HepG2 (cell line): ENCODE data around the gene LYPLA2. TPM values are rescaled to one million over a fixed set of nuclear protein-coding genes. Genes with fewer than 3 reads are reported as not detected.

ENCODE experiments used
- AHDC1 ChIP-seq: sonication (generic); formaldehyde crosslinking; IDR thresholded peaks from 2 replicates; pipeline ENCODE4 v1.5.1; 2020; ENCODE audit warnings: mild to moderate bottlenecking, missing genetic modification reagents, borderline replicate concordance
- AKAP8 ChIP-seq: sonication (generic); formaldehyde crosslinking; IDR thresholded peaks from 2 replicates; pipeline ENCODE4 v1.5.1; 2020; ENCODE audit warnings: mild to moderate bottlenecking, missing genetic modification reagents
- DRAP1 ChIP-seq: IDR thresholded peaks from 2 replicates; pipeline ENCODE4 v1.6.1; 2016; ENCODE audit warnings: missing genetic modification reagents, missing compliant biosample characterization
- FIP1L1 ChIP-seq: fragments of 200-400 bp; formaldehyde crosslinking; IDR thresholded peaks from 2 replicates; pipeline ENCODE4 v1.6.1; 2018; ENCODE audit warnings: low read depth, mild to moderate bottlenecking, low read length, moderate library complexity, borderline replicate concordance; ENCODE audit not compliant: insufficient read depth
- GATA4 ChIP-seq: sonication (generic); IDR thresholded peaks from 2 replicates; pipeline ENCODE4 v1.6.1; 2016; ENCODE audit warnings: antibody characterized with exemption, low read depth, borderline replicate concordance
- GPN1 ChIP-seq: sonication (generic); formaldehyde crosslinking; IDR thresholded peaks from 2 replicates; pipeline ENCODE4 v1.5.1; 2020; ENCODE audit warnings: missing genetic modification reagents, borderline replicate concordance
- KDM3A ChIP-seq: IDR thresholded peaks from 2 replicates; pipeline ENCODE4 v1.6.1; 2018; ENCODE audit warnings: low read depth, missing compliant biosample characterization
- MTERF4 ChIP-seq: sonication (generic); formaldehyde crosslinking; IDR thresholded peaks from 2 replicates; pipeline ENCODE4 v1.8.0; 2023; ENCODE audit warnings: mild to moderate bottlenecking, missing genetic modification reagents
- MZF1 ChIP-seq: sonication (generic); formaldehyde crosslinking; IDR thresholded peaks from 2 replicates; pipeline ENCODE4 v1.8.1; 2023; ENCODE audit warnings: mild to moderate bottlenecking, missing genetic modification reagents, borderline replicate concordance
- NBN ChIP-seq: fragments of 450-650 bp; conservative IDR thresholded peaks from 2 replicates; pipeline ENCODE4 v1.6.1; 2017
- NFE2 ChIP-seq: sonication (generic); formaldehyde crosslinking; IDR thresholded peaks from 2 replicates; pipeline ENCODE4 v1.4.0; 2020; ENCODE audit warnings: missing genetic modification reagents
- NFRKB ChIP-seq: fragments of 450-650 bp; IDR thresholded peaks from 2 replicates; pipeline ENCODE4 v1.6.1; 2017
- PHF8 ChIP-seq: sonication (generic); formaldehyde crosslinking; IDR thresholded peaks from 2 replicates; pipeline ENCODE4 v1.5.0; 2020; ENCODE audit warnings: missing genetic modification reagents
- SMAD1 ChIP-seq: sonication (generic); formaldehyde crosslinking; IDR thresholded peaks from 2 replicates; pipeline ENCODE4 v1.4.0; 2020; ENCODE audit warnings: missing genetic modification reagents, low read depth, mild to moderate bottlenecking, borderline replicate concordance
- ZFP62 ChIP-seq: sonication (generic); formaldehyde crosslinking; IDR thresholded peaks from 2 replicates; pipeline ENCODE4 v1.4.0; 2020; ENCODE audit warnings: missing genetic modification reagents
- ZNF224 ChIP-seq: sonication (generic); formaldehyde crosslinking; IDR thresholded peaks from 2 replicates; pipeline ENCODE4 v1.5.0; 2020; ENCODE audit warnings: mild to moderate bottlenecking, missing genetic modification reagents
- ZNF484 ChIP-seq: sonication (generic); formaldehyde crosslinking; IDR thresholded peaks from 2 replicates; pipeline ENCODE4 v1.5.1; 2020; ENCODE audit warnings: mild to moderate bottlenecking, low read depth, missing genetic modification reagents, borderline replicate concordance
- ZNF749 ChIP-seq: sonication (generic); formaldehyde crosslinking; IDR thresholded peaks from 2 replicates; pipeline ENCODE4 v1.8.0; 2022; ENCODE audit warnings: mild to moderate bottlenecking, missing genetic modification reagents, moderate library complexity, borderline replicate concordance
- ZNF776 ChIP-seq: sonication (generic); formaldehyde crosslinking; IDR thresholded peaks from 2 replicates; pipeline ENCODE4 v1.4.0; 2020; ENCODE audit warnings: mild to moderate bottlenecking, missing genetic modification reagents
- polyA plus RNA-seq, 8 experiments: library from polyadenylated mRNA; depleted of rRNA in 3 of 8; stranded (reverse) in 7 of 8; unstranded in 1 of 8; fragments of >200 nt; fragmentation: Illumina TruSeq in 4 of 8; extraction: Trizol in 4 of 8; gene quantifications; 2 replicates each; pipeline versions ENCODE4 v1.2.1 to v1.2.3, GENCODE V29; 2011 to 2016; ENCODE audit warnings: low read depth in 4 of 8, missing spikeins in 1 of 8, mixed read lengths in 1 of 8; ENCODE audit not compliant: insufficient read depth in 1 of 8
- total RNA-seq, 5 experiments: library from RNA; depleted of rRNA; stranded (reverse); fragments of >200 nt; fragmentation: Illumina TruSeq; extraction: Trizol; gene quantifications; 2 replicates each; pipeline ENCODE4 v1.2.3, GENCODE V29; 2016; ENCODE audit warnings: low read depth in 1 of 5
- TF ChIP-seq, protein P1 (sequence below): sonication (generic); formaldehyde crosslinking; IDR thresholded peaks from 2 replicates; pipeline ENCODE4 v1.4.0; 2020; ENCODE audit warnings: missing genetic modification reagents
- TF ChIP-seq, protein P2 (sequence below): IDR thresholded peaks from 2 replicates; pipeline ENCODE4 v1.6.1; 2012; ENCODE audit warnings: inconsistent platforms

The LYPLA2 gene
- total and polyA plus RNA-seq, 2 of the 13 experiments (the other 11 are each of a cell fraction or from before 2014, with no cell fraction given), result 72.1 to 73.2 TPM

DNA sequence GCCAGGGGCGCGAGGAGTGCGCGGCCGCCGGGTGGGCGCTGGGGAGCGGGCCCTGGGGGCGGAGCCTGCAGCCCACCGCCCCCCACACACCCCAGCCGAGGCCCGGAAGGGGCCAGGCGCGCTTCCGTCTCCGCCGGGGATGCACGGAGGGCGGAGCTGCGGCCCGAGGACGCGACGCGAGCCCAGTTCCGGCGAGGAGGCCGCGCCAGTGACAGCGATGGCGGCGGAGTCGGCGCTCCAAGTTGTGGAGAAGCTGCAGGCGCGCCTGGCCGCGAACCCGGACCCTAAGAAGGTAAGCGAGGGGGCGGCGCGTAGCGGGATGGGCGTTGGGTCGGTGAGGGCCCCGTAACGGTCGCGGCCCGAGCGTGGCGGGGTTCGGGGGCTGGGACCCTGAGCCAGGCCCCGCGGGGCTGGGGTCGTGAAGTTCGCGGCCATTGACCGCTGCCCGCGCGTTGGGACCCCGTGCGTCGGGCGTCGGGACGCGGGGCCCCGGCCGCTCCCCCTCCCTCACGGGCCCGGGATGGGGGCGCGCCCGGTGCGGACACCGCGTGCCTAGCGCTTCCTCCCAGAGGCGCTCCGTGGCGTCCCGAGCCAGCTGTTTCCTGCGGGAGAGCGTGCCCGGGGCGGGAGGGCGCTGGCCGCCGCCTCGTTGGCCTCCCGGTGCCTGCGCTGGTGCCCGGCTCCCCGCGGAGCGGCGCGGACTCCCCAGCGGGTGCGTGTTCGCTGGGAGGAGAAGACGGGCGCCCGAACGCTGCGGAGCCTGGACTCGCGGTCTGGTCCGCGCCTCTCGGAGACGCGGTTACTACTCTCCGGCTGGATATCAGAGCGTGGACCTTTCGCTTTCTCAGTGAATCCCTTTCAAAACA, 47.4 kb upstream of the LYPLA2 start, which contains the start of gene ELOA (continued):
- no peak; the same call in 1 of the 2 replicates for TF ChIP-seq AKAP8 (CRISPR knock-in tag)
- TF ChIP-seq NBN, result no peak
- 0 out of 2 replicates have a peak, but pooled peaks have one; percentile 38 for TF ChIP-seq MTERF4 (CRISPR knock-in tag)
- TF ChIP-seq FIP1L1, result no peak
- TF ChIP-seq AHDC1, result no peak
- TF ChIP-seq NFRKB, result no peak
- no peak for TF ChIP-seq NFE2 (CRISPR knock-in tag)
- TF ChIP-seq SMAD1 (CRISPR knock-in tag), result 0 out of 2 replicates have a peak, but pooled peaks have one; percentile 73
- TF ChIP-seq PHF8, result peak; percentile 99
- TF ChIP-seq, protein P1, sequence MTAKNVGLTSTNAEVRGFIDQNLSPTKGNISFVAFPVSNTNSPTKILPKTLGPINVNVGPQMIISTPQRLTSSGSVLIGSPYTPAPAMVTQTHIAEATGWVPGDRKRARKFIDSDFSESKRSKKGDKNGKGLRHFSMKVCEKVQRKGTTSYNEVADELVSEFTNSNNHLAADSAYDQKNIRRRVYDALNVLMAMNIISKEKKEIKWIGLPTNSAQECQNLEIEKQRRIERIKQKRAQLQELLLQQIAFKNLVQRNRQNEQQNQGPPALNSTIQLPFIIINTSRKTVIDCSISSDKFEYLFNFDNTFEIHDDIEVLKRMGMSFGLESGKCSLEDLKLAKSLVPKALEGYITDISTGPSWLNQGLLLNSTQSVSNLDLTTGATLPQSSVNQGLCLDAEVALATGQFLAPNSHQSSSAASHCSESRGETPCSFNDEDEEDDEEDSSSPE (CRISPR knock-in tag), result peak; percentile 56
- TF ChIP-seq DRAP1, result peak; percentile 64
- TF ChIP-seq ZFP62 (CRISPR knock-in tag), result no peak
- no peak for TF ChIP-seq GPN1 (CRISPR knock-in tag)
- TF ChIP-seq MZF1 (CRISPR knock-in tag), result no peak
- TF ChIP-seq ZNF749, result peak; percentile 87
- TF ChIP-seq GATA4, result 0 out of 2 replicates have a peak, but pooled peaks have one; percentile 29
- 0 out of 2 replicates have a peak, but pooled peaks have one; percentile 22 for TF ChIP-seq KDM3A (CRISPR knock-in tag)
- no peak for TF ChIP-seq ZNF484 (CRISPR knock-in tag)
- peak; percentile 93 for TF ChIP-seq ZNF776
- no peak for TF ChIP-seq ZNF224 (CRISPR knock-in tag)
- TF ChIP-seq, protein P2, sequence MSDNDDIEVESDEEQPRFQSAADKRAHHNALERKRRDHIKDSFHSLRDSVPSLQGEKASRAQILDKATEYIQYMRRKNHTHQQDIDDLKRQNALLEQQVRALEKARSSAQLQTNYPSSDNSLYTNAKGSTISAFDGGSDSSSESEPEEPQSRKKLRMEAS, result peak; percentile 67
